ENCODE data around the gene LIME1. TPM values are rescaled to one million over a fixed set of nuclear protein-coding genes. Genes with fewer than 3 reads are reported as not detected.
A peak's percentile ranks its signal among the peaks of the same experiment; 100 is the strongest.

The LIME1 gene
- total and polyA plus RNA-seq, 9 of the 15 experiments (the other 6 are each of a cell fraction or from before 2014, with no cell fraction given), result 0.11 to 17.1 (median 2.8) TPM; not detected in 2

DNA sequence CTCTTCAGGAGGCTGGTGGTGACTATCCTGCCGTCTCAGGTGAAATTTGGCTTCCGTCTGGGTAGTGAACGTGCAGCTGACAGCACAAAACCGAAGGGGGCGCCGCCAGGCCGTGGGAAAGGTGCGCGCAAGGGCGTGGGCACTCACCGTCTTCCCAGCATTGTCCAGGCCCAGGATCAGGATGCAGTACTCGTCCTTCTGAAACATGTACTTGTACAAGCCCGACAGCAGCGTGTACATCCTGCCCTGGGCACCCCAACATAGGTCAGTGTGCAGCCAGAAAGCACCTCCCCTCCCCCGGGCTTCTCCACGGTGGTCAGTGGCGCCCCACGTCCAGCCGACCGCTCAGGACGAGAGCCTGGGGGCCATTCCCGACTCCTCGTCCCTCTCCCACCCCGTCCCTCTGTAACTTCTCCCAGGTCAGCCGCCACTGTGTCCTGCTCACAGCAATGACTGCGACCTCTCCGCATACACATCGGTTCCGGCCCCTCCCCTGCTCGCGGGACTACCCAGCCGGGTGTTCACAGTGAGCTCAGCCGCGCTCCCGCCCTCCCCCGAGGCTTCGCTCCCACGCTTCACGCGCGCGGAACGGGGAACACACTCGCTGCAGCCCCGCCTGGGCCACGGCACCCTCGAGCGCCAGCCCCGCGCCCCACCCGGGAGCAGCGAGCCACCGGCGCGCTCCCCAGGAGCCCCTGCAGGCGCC, 29.5 kb upstream of the LIME1 start (continued):
- TF ChIP-seq SRSF7 (optimal IDR thresholded peaks at IDR 0.05; ENCODE audit: low read depth, low read length) (no peak), RFX5 (IDR thresholded peaks at IDR 0.05; ENCODE audit: low read depth, low read length) (no peak), KLF1 (tag; IDR thresholded peaks at IDR 0.05) (peak; percentile 63; the same call in 1 of the 2 replicates), ZNF589 (CRISPR knock-in tag; IDR thresholded peaks at IDR 0.05; ENCODE audit: low read depth) (no peak), HNRNPUL1 (IDR thresholded peaks at IDR 0.05; ENCODE audit: low read length) (no peak), CTBP1 (IDR thresholded peaks at IDR 0.05; ENCODE audit: borderline replicate concordance) (peak; percentile 65; the same call in 1 of the 2 replicates), DDX20 (tag; IDR thresholded peaks at IDR 0.05; ENCODE audit: low read depth) (no peak), PRPF4 (IDR thresholded peaks at IDR 0.05; ENCODE audit: insufficient read depth, low read depth, low read length, poor library complexity, severe bottlenecking) (no peak)
- TF ChIP-seq, protein P1, sequence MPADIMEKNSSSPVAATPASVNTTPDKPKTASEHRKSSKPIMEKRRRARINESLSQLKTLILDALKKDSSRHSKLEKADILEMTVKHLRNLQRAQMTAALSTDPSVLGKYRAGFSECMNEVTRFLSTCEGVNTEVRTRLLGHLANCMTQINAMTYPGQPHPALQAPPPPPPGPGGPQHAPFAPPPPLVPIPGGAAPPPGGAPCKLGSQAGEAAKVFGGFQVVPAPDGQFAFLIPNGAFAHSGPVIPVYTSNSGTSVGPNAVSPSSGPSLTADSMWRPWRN (IDR thresholded peaks at IDR 0.05; ENCODE audit: low read depth), result no peak
- TF ChIP-seq, protein P2, sequence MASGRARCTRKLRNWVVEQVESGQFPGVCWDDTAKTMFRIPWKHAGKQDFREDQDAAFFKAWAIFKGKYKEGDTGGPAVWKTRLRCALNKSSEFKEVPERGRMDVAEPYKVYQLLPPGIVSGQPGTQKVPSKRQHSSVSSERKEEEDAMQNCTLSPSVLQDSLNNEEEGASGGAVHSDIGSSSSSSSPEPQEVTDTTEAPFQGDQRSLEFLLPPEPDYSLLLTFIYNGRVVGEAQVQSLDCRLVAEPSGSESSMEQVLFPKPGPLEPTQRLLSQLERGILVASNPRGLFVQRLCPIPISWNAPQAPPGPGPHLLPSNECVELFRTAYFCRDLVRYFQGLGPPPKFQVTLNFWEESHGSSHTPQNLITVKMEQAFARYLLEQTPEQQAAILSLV (tag; IDR thresholded peaks at IDR 0.05), result no peak
- TF ChIP-seq, protein P3, sequence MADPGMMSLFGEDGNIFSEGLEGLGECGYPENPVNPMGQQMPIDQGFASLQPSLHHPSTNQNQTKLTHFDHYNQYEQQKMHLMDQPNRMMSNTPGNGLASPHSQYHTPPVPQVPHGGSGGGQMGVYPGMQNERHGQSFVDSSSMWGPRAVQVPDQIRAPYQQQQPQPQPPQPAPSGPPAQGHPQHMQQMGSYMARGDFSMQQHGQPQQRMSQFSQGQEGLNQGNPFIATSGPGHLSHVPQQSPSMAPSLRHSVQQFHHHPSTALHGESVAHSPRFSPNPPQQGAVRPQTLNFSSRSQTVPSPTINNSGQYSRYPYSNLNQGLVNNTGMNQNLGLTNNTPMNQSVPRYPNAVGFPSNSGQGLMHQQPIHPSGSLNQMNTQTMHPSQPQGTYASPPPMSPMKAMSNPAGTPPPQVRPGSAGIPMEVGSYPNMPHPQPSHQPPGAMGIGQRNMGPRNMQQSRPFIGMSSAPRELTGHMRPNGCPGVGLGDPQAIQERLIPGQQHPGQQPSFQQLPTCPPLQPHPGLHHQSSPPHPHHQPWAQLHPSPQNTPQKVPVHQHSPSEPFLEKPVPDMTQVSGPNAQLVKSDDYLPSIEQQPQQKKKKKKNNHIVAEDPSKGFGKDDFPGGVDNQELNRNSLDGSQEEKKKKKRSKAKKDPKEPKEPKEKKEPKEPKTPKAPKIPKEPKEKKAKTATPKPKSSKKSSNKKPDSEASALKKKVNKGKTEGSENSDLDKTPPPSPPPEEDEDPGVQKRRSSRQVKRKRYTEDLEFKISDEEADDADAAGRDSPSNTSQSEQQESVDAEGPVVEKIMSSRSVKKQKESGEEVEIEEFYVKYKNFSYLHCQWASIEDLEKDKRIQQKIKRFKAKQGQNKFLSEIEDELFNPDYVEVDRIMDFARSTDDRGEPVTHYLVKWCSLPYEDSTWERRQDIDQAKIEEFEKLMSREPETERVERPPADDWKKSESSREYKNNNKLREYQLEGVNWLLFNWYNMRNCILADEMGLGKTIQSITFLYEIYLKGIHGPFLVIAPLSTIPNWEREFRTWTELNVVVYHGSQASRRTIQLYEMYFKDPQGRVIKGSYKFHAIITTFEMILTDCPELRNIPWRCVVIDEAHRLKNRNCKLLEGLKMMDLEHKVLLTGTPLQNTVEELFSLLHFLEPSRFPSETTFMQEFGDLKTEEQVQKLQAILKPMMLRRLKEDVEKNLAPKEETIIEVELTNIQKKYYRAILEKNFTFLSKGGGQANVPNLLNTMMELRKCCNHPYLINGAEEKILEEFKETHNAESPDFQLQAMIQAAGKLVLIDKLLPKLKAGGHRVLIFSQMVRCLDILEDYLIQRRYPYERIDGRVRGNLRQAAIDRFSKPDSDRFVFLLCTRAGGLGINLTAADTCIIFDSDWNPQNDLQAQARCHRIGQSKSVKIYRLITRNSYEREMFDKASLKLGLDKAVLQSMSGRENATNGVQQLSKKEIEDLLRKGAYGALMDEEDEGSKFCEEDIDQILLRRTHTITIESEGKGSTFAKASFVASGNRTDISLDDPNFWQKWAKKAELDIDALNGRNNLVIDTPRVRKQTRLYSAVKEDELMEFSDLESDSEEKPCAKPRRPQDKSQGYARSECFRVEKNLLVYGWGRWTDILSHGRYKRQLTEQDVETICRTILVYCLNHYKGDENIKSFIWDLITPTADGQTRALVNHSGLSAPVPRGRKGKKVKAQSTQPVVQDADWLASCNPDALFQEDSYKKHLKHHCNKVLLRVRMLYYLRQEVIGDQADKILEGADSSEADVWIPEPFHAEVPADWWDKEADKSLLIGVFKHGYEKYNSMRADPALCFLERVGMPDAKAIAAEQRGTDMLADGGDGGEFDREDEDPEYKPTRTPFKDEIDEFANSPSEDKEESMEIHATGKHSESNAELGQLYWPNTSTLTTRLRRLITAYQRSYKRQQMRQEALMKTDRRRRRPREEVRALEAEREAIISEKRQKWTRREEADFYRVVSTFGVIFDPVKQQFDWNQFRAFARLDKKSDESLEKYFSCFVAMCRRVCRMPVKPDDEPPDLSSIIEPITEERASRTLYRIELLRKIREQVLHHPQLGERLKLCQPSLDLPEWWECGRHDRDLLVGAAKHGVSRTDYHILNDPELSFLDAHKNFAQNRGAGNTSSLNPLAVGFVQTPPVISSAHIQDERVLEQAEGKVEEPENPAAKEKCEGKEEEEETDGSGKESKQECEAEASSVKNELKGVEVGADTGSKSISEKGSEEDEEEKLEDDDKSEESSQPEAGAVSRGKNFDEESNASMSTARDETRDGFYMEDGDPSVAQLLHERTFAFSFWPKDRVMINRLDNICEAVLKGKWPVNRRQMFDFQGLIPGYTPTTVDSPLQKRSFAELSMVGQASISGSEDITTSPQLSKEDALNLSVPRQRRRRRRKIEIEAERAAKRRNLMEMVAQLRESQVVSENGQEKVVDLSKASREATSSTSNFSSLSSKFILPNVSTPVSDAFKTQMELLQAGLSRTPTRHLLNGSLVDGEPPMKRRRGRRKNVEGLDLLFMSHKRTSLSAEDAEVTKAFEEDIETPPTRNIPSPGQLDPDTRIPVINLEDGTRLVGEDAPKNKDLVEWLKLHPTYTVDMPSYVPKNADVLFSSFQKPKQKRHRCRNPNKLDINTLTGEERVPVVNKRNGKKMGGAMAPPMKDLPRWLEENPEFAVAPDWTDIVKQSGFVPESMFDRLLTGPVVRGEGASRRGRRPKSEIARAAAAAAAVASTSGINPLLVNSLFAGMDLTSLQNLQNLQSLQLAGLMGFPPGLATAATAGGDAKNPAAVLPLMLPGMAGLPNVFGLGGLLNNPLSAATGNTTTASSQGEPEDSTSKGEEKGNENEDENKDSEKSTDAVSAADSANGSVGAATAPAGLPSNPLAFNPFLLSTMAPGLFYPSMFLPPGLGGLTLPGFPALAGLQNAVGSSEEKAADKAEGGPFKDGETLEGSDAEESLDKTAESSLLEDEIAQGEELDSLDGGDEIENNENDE (IDR thresholded peaks at IDR 0.05; ENCODE audit: low read depth, low read length), result no peak
- TF ChIP-seq, protein P4, sequence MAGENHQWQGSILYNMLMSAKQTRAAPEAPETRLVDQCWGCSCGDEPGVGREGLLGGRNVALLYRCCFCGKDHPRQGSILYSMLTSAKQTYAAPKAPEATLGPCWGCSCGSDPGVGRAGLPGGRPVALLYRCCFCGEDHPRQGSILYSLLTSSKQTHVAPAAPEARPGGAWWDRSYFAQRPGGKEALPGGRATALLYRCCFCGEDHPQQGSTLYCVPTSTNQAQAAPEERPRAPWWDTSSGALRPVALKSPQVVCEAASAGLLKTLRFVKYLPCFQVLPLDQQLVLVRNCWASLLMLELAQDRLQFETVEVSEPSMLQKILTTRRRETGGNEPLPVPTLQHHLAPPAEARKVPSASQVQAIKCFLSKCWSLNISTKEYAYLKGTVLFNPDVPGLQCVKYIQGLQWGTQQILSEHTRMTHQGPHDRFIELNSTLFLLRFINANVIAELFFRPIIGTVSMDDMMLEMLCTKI (IDR thresholded peaks at IDR 0.05; ENCODE audit: partially characterized antibody), result no peak
